GM21390 (cell line): ENCODE data around the gene CACNA1C.

Experiments used
- ATAC-seq: cut with Tn5 transposase; IDR thresholded peaks from one replicate; pipeline ENCODE4 v1.9.1; 2021; ENCODE audit not compliant: unreplicated experiment

CACNA1C gene

DNA sequence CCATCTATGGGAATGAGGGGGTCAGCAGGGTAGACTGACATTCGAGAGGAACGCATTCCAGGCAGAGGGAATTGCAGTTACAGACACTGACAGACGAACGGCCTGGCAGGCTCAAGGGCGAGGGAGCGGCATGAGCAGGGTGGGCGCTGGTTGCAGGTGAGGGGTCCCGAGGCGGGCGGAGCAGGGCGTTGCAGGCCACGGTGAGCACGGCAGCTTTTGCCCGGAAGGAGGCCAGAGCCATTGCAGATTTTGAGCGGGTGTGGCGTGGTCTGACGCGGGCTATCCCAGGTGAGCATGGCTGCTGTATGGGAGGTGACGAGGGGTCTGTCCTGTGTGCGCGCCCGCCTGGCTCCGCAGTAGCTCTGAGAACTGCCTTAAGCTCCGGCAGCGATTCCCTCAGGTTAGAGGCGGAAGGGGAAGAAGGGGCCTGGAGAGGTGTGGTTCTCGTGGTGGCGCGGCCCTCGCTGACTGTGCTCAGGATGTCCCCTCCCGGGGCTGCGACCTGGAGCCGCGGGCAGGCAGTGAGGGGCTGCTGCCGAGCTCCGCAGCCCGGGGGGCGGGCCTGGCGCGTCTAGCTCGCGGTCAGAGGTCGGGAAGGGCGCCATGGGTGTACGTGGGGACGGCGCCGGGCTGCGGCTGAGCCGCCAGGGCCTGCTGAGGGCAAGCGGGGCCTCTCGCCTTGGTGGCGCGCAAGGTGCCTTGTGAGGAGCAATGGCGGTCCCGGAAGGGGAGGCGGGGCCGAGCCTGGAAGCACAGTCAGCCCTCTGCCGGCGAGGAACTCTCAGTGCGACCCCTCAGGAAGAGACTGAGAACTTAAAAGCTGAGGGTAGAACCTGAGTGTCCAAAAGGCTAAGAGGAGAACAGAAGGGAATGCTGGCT lies 177.1 kb downstream of the CACNA1C start:
- no peak for ATAC-seq

DNA sequence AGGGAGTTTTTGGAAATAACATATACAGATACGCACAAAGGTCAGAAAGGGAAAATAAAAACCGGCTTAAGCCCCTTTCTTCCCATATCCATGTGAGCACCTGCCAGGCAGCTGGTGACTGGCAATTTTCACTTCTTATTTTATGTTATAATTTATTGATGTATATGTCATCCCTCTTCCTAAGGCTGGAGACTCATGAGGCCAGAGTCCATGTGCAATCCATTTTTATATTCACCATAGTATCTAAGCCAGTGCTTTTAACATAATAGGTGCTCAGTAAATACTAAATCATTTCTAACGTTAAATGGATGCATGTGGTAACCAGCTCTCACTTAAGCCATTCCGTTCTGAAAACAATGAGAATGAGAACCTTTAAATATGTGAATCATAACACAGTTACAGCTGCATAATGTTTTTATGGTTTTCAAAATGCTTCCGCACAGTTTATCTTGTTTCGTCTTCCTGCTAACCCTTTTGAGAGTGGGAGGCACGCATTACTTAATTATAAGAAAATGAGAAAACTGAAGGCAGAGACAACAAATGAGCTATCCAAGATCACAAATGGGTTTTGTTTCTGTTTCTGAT lies 178.3 kb downstream of the CACNA1C start:
- ATAC-seq = no peak

DNA sequence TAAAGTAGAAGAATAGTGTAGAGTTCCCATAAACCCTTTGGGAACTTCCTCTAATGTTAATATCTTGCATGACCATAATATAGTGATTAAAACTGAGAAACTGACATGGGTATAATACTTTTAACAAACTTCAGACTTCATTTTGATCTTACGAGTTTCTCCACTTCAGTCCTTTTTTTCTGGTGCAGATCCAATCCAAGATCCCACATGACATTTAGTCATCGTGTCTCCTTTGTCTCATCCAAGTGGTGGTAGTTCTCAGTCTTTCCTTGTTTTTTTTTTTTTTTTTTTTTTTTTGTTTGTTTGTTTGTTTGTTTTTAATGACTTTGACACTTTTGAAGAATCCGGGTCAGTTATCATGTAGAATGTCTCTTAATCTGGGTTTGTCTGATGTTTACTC lies 179.2 kb downstream of the CACNA1C start:
- no peak for ATAC-seq

DNA sequence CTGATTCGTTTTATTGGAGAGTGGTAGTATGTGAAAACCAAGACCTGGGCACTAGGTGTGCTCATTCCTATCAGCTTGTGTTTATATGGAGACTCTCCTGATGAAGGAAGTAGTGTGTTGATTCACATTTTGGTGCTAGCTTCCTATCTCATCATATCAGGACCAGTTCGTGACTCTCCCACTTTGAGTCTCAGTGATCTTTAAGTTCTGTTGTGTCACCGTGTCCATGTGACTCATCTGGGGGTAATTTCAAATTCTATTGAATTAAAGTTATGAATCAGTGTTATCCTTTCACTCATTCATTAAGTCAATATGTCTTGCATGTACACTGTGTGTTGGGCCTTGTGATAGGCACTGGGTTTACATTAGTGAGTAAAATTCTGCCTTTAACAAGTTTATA lies 180.2 kb downstream of the CACNA1C start:
- ATAC-seq = no peak

DNA sequence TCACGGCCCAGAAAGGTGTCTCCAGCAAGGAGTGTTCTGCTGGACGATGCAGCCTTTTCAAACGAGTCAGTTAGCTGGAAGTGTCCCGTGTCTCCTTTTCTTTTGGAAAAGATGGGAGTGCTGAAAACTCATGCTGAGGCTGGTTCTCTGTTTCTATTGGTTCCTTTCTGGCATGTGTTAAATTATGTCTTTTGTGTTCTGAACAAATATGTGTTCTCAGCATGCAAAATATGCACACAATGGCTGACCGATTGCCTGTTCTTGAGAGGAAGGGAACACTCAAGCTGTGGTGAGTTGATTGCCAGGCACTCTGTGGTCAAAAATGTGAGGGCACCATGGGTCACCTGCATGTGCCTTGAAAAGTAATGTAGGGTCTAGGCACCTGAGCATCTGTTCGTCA lies 181.3 kb downstream of the CACNA1C start:
- ATAC-seq = no peak

DNA sequence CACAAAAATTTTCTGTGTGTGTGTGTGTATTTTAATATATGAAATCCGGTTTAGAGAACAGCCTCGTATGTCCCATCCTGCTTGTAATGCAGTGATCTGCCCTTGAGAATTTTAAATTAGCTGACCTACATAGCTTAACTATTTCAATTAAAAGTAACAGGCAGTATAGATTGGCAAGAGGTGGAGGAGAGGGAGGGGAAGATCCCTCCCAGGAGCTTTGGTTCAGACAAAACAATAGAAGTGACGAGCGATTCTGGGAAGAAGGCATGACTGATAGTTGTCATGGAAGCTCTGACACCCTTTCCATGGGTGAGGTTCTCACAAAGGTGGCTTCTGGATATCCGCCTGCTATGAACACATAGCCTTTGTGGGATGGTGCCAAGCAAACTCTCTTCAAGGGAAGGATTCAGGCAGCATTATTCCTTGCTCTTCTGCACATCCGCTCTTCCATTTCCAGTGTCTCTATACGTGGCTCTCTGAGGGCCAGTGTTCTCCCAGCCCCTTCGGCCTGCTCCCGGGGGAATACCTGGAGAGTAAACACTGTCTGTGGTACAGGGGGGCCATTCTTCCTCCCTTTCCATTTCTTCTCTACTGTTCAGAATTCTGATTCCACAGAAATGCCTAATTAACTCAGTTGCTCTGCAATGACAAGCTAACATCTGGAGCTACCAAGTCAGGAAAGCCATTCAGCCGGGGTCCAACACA lies 182.0 kb downstream of the CACNA1C start:
- no peak for ATAC-seq

DNA sequence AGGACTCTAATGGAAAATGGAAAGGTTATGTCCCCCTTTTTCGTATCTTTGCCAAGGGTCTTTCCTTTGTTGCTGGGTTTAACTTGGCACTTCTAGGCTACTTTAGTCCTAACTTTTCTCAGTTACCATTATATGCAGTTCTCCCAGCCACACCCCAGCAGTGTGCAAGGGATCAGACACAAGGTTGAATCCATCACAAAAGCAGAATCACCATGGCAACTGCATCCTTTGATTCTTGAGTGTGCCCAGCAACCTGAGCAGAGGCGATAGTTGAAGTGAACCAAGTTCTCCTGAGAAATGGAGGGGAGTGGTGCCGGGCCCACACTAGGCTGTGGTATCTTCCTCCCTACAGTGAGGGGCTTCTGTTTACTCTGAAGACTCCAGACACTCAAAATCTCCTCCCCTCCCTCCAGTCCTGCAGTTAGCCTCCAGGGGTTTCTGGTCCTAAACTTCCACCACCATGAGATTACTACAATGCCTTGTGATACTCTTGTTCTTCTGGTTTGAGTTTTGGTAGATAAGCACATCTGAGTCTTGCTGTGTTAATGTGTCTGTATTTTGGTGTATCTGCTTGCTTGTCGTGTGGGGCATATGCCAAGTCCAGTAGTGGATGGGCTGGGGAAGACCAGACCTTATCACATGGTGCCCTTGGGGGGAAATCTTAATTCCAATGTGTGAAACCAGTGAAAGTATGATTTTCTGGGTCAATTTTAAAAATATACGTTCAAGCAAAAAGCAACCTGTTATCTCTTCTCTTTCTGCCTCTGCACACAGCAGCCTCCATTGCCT lies 183.9 kb downstream of the CACNA1C start:
- ATAC-seq = no peak

DNA sequence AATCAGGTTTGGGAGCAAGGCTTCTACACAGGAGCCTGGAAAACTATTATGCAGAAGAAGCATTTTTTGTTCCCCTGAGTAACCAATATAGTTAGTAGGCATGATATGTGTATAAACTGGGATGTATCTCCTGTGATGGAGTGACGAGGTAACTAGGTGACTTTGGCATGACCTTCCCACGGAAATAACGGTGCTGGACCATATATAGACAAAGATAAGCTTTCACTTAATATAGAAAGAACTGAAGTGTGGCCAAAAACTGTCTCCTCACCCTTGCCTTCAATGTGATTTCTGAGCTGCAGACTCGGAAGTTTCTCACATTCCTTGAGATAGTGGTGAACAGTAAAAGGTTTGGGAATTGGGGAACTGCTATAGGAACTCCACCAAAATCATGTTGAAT lies 185.3 kb downstream of the CACNA1C start:
- no peak for ATAC-seq

DNA sequence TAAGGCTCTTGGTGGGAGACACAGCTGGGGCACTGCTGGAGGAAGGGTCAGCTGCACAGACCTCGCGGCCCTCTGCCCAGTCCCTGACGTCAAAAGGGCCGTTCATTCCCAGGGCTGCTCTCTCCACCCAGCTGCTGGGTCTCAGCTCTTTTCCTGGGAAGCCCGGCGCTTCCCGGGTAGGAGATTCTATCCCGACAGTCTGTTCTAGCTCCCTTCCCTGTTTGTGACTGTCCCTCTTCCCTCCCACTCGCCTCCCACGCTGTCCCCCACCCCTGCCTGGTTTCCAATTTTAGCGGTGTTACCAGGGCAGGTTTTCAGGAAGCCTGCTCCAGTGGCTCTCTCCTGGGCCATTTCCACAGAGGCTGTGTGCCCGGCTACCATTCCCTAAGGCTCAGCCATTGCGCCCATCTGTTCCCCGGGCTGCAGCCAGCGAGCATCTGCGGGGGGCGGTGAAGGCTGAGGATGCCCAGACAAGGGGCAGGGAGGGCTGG lies 186.6 kb downstream of the CACNA1C start:
- no peak for ATAC-seq

DNA sequence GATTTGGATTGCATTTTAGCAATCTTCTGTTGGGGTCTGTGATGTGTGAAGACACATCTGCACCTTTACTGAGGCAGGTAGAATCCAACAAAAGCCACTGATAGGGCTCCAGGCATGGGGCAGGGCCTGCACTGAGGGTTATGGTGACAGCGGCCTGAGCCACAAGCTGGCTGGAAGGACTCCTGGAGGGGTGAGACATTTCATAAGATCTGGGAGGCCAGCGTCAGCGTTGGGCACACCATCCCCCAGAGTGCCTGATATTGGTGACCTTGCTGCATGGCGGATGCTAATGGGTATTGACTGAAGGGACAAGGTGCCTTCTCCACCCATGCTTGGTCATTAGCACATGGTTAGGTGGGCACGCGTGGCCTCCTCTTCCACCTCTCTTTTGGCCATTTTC lies 187.6 kb downstream of the CACNA1C start:
- ATAC-seq = no peak

DNA sequence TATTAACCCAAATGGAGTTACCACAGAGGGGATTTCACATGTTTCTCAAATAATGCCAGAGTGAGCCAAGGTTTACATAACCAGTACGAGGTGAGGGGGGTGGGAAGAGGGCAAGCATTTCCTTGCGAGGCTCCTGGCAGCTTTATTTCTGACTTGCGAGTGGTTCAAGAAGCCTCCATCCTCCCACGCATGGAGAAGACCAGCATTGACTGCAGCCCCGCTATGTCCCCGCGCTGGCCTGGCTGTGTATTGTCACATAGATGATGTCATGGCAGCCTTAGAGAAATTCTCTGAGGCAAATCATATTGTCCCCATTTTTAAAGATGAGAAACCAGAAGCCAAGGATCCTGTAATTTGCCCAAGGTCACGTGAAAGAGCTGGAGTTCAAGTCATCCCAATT lies 188.2 kb downstream of the CACNA1C start:
- no peak for ATAC-seq

DNA sequence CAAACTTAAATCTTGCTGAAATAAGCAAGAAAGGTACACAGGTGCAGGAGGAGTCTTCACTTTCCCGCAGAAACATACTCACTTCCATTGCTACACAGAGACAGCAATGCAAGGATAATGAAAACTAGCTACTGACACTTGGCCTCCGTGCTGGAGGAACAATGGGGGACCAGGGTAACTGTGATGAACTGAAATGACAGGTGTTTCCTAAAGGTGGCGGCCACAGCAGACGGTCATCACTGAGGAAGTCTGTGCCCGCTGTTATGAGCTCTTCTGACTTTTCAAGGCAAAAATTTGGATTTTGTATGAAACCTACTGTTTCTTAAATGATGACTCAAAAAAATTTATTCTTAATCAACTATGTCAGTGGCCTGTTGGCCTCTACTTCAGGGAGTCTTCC lies 189.4 kb downstream of the CACNA1C start:
- ATAC-seq = no peak

DNA sequence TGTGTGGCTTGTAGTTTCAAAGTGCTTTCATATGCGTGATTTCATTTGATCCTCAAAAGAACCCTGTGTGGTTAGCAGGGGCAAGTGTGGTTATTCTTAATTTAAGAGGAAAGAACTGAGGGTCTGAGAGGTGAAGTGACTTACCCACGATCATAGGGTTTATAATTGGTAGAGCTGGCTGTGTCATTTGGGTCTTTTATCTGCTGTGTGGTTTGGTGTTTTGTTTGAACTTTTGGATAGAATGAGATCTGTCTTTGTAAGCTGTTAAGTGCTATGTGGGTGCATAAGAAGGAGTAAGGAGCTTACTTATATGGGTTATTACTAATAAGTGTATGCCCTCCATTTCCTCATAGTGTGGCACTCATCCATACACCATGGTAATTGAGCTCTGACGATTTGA lies 190.0 kb downstream of the CACNA1C start:
- no peak for ATAC-seq

DNA sequence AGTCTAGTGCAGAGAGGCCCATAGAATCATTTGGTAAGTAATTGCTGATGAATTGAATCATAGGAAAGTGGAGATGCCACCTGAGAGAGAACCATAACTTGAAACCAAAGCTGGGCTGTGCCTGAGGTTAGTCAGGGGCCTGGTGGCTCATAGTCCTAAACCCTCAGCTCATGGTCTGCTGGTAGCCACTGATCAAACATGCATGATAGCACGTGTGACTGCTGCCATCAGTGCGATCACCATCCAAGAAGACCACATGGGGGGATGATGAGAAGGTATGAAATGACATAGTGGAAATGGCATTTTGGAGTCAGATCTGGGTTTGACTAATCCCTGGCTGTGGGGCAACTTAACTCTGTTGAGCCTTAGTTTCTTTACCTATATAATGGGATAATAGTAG lies 190.5 kb downstream of the CACNA1C start:
- no peak for ATAC-seq

DNA sequence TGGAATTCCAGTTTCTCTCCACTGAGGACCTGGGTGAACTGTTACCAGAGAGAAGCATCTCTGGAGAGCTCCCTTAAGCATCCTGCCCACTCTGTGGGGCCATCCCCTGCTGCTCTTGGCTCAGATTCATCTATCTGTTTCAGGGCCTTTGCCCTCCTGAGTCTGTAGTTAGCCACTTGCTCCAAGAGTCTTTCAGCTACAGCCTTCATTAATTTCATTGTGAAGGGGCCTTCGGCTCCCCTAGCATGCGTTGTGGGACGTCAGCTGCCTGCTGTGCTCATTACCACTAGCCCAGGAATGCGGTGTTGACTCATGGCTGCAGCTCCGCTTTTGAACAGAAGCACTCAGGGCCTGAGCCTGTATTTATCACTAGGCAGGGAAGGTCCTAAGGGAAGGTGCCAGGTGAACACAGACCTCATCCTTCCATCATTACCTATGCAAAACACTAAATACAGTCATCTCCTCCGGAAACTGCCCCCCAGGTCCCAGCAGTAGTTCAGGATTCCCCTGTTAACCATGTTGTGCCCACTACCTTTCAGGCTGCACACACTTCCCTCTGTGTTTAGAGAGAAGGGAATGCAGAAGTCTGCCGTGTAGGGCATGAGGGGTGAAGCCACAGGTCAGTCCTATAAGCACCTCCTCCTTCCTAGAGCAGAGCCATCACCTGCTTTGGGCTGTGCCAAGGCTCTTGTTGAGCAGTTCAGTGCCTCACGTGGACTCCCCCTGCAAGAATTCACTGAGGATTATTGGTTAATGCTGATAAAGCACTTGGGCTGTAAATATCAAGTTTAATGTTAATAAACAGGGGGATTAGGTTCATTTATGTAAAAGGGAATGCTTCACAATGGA lies 191.4 kb downstream of the CACNA1C start:
- ATAC-seq = no peak

DNA sequence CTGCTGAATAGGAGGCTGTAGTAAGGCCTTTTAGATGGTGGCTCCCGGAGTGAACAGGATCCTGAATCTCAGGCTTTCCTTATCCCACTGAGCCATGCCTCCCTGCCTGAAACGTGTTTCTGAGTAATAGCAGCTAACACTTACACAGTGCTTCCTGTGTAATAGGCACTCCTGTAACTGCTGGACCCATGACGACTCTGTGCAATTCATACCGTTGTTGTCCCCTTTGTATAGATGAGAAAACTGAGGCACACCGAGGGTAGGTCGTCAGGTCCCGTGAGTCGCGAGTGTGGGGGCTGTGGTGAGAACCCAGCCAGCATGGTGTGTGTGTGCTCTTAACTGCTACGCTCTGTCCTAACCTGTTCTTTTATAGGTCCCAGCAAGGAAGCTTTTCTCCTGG lies 193.6 kb downstream of the CACNA1C start:
- no peak for ATAC-seq

DNA sequence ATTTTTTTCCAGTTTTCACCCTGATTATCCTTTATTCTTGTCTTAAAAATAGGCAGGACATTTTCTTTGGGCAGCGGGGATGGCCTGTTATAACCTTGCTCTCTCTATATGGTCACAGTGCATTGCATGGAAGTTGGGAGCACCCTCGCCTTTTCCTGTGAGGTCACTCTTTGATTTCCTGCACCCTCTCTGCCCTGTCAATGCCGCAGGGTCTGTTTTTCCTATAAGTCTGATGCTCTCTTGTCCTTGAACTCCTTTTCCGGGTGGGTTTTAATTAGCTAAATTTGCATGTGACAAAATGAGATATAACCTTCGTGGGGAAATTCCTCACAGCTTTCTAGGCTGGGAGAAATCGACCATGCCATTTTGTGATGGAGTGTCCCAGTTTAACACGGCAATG lies 194.3 kb downstream of the CACNA1C start:
- no peak for ATAC-seq

DNA sequence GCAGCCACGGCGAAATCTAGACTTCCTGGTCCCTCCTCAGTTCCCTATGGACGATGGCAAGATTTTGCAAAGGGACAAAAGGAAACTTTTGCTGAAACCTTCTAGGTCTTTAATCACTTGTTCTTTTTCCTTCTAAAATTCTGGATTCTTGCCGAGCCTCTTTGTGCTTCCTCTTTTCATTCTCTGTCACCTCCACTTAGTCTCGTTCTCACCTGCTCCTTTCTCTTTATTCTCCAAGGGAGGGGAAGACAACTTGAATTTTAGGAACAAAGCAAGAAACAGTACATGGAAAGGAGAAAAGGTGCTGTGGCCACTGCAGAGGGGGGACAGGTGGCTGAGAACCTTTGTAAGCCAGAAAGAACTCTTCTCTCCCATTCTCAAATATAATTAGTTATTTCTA lies 194.8 kb downstream of the CACNA1C start:
- ATAC-seq = no peak

DNA sequence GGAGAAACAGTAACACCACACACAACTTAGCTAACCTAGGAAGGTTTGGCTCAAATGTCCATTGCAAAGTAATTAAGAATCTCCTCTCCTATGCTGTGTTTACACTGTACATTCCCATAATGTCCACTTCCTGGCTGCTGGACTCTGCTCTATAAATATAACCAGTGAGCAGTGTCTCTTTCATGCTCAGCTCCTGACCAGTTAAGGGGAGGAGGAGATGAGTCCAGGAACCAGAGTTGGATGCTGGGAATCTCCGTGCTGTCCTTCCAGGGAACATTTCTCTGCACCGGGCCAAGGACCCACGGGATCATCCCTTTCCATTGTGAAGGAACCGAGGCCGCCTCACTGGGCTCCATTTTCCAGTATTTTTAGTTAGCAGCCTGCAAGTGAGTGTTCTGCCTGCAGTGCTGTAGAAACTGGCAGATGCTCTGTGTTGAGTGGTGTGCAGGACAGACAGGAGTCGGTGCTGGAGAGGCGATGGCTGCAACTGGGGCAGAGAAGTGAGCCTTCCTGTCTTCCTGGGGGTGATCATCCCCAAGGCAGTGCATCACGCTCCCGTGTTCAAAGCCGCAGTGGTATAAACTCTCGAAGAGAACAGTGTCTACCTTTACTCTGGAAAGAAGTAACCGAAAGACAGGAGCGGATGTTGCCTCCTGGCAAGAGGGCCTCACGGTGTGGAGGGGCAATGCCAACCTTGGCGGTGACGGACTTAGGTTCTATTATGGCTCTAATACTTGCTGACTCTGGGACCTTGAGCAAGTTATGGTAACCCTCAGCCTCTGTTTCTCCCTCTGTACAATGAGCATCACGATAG lies 195.5 kb downstream of the CACNA1C start:
- no peak for ATAC-seq
